ENCODE results near the gene CRB1.
A peak's percentile ranks its signal among the peaks of the same experiment; 100 is the strongest.

GRCh38 chr1:197339106-197340060 is 71.3 kb downstream of the CRB1 start:
- TF ChIP-seq PPARA (CRISPR knock-in tag; IDR thresholded peaks at IDR 0.05; ENCODE audit: borderline replicate concordance) (no peak), BACH2 (CRISPR knock-in tag; IDR thresholded peaks at IDR 0.05; ENCODE audit: borderline replicate concordance) (no peak), TCF4 (CRISPR knock-in tag; IDR thresholded peaks at IDR 0.05; ENCODE audit: borderline replicate concordance) (peak; percentile 89; the same call in 1 of the 2 replicates), ZFP3 (CRISPR knock-in tag; IDR thresholded peaks at IDR 0.05) (no peak), ARNTL (CRISPR knock-in tag; IDR thresholded peaks at IDR 0.05; ENCODE audit: borderline replicate concordance, low read depth) (no peak), CREB5 (CRISPR knock-in tag; IDR thresholded peaks at IDR 0.05; ENCODE audit: low read depth) (no peak), OSR1 (CRISPR knock-in tag; IDR thresholded peaks at IDR 0.05) (no peak), POU6F1 (CRISPR knock-in tag; IDR thresholded peaks at IDR 0.05; ENCODE audit: borderline replicate concordance, low read depth) (no peak), PATZ1 (CRISPR knock-in tag; IDR thresholded peaks at IDR 0.05; ENCODE audit: borderline replicate concordance) (no peak), RARB (CRISPR knock-in tag; IDR thresholded peaks at IDR 0.05) (no peak)
- TF ChIP-seq, protein P1, sequence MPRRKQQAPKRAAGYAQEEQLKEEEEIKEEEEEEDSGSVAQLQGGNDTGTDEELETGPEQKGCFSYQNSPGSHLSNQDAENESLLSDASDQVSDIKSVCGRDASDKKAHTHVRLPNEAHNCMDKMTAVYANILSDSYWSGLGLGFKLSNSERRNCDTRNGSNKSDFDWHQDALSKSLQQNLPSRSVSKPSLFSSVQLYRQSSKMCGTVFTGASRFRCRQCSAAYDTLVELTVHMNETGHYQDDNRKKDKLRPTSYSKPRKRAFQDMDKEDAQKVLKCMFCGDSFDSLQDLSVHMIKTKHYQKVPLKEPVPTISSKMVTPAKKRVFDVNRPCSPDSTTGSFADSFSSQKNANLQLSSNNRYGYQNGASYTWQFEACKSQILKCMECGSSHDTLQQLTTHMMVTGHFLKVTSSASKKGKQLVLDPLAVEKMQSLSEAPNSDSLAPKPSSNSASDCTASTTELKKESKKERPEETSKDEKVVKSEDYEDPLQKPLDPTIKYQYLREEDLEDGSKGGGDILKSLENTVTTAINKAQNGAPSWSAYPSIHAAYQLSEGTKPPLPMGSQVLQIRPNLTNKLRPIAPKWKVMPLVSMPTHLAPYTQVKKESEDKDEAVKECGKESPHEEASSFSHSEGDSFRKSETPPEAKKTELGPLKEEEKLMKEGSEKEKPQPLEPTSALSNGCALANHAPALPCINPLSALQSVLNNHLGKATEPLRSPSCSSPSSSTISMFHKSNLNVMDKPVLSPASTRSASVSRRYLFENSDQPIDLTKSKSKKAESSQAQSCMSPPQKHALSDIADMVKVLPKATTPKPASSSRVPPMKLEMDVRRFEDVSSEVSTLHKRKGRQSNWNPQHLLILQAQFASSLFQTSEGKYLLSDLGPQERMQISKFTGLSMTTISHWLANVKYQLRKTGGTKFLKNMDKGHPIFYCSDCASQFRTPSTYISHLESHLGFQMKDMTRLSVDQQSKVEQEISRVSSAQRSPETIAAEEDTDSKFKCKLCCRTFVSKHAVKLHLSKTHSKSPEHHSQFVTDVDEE (CRISPR knock-in tag; IDR thresholded peaks at IDR 0.05), result no peak

Measured in SK-N-SH treated with all-trans-retinoic acid at 6 μM for 48 hours (cell line).